GM12892 (cell line): ENCODE results near the gene MCAT.

Experiments
- DNase-seq: peaks from one replicate; pipeline ENCODE4 v3.0.0; 2011; ENCODE audit not compliant: insufficient read length
- FAIRE-seq: peaks from 2 replicates; lab custom pipeline; 2011; peaks lifted over from hg19 to GRCh38; lab: Jason Lieb, UNC
- POLR2A ChIP-seq: IDR thresholded peaks from 2 replicates; pipeline ENCODE4 v1.6.1; 2011; ENCODE audit warnings: low read depth, low read length, control low read depth
- POLR2AphosphoS5 ChIP-seq: IDR thresholded peaks from 2 replicates; pipeline ENCODE4 v1.6.1; 2011; ENCODE audit warnings: low read depth, low read length, control low read depth
- TAF1 ChIP-seq: IDR thresholded peaks from 2 replicates; pipeline ENCODE4 v1.6.1; 2011; ENCODE audit warnings: low read depth, mild to moderate bottlenecking, control low read depth, low read length, borderline replicate concordance

Gene MCAT

DNA sequence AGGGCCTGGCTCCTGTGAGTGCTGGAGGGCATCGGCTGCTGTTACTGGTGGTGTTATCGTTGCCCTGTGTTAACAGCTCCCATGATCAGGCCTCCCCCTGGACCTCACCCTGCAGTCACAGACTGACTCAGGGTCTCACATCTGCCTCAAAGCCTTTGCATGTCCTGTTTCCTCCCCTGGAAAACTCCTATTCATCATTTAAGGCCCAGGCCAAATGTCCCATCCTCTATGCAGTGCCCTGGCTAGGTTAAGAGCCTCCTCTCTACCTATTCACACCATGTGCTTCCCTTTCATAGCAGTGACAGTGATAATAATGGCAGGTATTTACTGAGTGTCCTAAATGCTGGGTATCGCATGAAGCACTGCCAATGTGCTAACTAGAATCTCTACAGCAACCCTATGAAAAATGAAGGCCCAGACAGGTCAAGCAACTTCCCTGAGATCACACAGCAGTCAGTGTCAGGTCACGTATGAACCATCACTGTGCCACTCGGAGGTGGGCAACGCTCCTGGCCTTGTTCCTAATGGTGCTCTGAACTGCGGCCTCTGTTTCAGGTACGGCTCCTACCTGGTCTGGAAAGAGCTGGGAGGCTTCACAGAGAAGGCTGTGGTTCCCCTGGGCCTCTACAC, 17.4 kb upstream of the MCAT start:
- FAIRE-seq, result no peak

DNA sequence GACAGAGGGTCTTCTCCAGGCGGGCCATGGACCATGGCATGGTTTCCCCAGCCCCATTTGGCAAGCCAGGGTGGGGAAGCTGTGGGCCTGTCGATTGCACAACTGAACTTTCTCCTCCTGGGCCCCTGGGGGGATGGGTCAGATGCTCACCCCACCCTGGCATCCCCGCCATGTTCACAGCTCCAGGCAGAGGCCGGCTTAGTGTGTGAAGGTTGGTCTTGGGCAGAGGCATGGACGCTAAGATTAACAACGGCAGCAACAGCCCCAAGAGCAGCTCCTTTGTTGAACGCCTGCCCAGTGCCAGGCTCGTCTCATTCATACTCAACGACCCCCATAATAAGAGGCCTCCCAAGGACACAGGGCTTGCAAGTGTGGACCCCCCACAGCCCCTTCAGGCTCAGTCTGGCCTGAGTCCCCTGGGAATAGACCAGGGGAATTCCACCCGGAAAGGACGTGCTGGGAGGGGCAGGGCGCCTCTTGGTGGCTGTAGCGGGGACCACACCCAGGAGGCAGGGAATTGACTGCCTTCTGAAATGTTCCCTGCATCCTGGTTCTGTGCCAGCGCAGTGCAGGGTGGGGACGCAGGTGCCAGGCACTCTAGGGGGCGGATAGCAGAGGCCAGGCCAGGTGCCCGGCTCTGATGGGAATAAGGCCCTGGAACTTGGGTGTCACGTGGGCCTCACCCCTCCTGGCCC, 16.4 kb upstream of the MCAT start:
- no peak for TF ChIP-seq TAF1
- no peak for TF ChIP-seq POLR2A
- no peak for TF ChIP-seq POLR2AphosphoS5
- FAIRE-seq, result no peak
- no peak for DNase-seq

More for the DNA sequence above, 17.4 kb upstream of the MCAT start:
- no peak for DNase-seq
- TF ChIP-seq POLR2A, result no peak
- TF ChIP-seq TAF1, result no peak
- TF ChIP-seq POLR2AphosphoS5, result no peak

DNA sequence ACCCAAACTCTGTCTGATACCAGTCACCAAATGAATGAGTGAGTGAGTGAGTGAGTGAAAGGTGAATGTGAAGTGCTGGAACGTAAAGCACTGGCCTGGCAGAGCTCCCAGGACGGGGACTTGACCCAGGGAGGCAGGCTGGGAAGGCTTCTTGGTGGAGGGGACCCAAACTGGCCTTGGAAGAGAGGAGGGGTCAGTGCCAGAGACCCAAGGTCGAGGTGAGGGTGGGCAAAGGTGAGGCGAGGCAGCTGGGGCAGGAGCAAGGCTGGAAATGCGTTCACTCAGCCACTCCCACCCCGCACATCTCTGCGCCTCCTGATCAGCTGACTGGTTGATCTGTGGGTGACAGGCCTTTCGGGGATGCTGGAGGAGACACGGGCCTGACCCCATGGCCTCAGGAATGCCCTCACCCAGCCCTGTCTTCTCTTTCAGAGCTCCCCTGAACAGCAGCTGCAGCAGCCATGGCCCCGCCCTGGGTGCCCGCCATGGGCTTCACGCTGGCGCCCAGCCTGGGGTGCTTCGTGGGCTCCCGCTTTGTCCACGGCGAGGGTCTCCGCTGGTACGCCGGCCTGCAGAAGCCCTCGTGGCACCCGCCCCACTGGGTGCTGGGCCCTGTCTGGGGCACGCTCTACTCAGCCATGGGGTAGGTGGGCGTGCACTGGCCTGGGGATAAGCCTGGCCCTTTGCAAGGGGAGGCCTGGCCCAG, 15.7 kb upstream of the MCAT start:
- FAIRE-seq (no peak), DNase-seq (no peak)
- TF ChIP-seq TAF1, result no peak
- TF ChIP-seq POLR2AphosphoS5, result no peak
- no peak for TF ChIP-seq POLR2A

DNA sequence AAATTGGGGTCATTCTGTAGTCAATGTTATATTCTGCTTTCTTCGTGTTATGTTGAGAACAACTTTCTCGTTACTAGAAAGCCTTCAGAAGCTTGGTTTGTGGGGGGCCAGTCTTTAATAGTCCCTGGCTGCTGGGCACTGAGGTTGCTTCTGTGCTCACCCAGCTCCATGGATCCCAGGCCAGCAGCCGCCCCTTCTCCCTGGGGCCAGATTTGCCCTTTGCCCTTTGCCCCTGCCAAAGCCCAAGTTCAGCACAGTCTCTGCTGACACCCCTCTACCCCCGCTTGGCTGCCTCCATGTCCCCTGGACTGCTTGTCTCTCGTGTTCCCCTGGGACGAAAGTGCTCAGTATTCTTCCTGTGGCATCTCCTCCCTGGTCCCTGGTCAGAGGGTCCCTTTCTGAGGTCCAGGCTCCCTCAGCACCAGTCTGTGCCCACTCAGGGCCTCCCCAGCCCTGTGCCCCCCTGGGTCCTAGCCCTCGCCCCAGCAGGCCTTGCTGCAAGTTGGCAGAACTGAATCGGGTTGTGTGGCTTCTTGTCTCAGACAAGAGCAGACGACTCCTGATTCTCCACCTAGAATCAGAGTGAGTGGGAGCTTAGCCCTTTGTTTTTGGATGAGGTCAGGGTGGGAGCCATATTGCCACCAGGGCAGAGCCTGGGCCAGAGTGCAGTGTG, 14.8 kb upstream of the MCAT start:
- DNase-seq, result no peak
- FAIRE-seq, result no peak
- TF ChIP-seq POLR2AphosphoS5 (no peak), TAF1 (no peak), POLR2A (no peak)

DNA sequence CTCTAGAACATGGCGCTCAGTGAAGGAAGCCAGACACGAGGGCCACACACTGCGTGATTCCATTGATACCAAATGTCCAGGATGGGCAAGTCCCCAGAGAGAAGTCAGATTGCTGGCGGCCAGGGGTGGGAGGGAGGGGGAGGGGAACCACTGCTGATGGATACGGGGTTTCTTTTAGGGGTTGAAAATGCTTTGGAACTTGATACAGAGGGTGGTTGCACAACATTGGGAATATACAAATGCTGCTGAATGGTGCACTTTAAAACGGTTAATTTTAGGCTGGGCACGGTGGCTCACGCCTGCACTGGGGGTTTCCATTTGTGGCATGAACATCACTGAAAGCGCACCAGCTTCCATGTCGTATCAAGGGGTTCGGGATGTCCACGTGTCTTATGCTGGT, 13.2 kb upstream of the MCAT start:
- TF ChIP-seq POLR2AphosphoS5 (no peak), TAF1 (no peak), POLR2A (no peak)
- DNase-seq (no peak), FAIRE-seq (no peak)

DNA sequence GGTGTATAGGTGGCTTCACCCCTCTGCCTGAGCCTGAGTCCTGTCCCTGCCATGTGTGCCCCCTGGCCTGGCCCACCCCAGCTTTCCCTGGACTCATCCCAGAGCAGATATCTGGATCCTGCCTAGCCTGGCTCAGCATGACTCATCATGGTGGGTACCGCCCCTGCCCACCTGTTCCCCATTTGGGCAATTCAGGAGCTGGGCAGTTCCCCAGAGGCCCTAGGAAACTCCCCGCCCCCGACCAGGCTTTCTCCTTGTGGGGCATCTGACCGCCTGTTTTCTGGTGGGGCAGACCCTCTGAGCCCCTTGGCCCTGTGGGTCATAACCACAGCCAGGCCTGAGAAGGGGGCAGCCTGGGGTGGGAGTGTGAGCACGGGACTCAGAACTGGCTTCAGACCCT, 12.6 kb upstream of the MCAT start:
- FAIRE-seq (no peak), DNase-seq (no peak)
- TF ChIP-seq POLR2AphosphoS5 (no peak), POLR2A (no peak), TAF1 (no peak)

DNA sequence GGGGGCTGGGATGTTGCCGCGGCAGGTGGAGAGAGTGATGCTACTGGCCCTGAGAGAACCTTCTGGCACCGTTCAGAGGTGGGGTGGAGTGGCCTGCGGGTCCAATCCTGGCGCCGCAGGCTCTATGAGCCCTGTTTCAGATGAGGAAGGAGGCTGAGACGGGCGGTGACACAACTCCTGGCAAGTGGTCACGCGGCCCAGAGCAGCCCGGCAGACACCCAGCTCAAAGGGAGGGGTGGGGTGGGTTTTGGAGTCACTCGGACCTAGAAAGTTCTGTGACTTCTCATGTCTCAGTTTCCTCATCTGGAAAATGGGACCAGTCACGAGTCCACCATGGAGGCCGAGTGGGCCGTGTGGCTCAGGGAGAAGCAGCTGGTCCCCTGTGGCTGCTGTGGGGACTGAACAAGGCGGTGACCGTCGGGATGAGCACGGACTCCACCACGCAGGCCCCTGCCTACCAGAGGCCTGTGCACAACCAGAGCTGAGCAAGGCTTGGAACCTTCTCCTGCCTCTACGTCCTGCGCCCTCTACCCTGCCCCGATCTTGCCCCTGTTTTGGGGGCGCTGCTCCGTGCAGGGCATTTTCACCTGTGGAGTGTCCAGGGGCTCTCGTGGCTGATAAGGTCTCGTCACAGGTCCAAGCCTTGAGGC, 11.8 kb upstream of the MCAT start:
- FAIRE-seq, result no peak
- TF ChIP-seq POLR2AphosphoS5 (no peak), TAF1 (no peak), POLR2A (no peak)
- no peak for DNase-seq

DNA sequence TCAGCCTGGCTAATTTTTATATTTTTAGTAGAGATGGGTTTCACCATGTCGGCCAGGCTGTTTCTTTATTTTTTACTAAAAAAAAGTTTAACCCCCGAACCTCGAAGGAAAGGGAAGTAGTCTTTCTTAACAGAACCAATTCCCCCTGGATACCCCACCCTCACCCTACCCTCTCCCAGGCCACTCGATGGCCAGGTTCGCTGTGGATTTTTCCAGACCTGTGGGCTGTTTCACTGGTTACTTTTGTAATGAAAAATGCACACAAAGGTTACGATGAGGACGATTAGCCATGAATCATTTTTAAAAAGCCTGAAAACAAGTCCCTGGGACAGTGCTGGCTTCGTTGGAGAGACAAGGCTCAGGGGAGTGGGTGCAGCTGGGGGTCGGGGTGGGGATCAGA, 10.7 kb upstream of the MCAT start:
- no peak for DNase-seq
- no peak for FAIRE-seq
- TF ChIP-seq TAF1 (no peak), POLR2A (no peak), POLR2AphosphoS5 (no peak)

DNA sequence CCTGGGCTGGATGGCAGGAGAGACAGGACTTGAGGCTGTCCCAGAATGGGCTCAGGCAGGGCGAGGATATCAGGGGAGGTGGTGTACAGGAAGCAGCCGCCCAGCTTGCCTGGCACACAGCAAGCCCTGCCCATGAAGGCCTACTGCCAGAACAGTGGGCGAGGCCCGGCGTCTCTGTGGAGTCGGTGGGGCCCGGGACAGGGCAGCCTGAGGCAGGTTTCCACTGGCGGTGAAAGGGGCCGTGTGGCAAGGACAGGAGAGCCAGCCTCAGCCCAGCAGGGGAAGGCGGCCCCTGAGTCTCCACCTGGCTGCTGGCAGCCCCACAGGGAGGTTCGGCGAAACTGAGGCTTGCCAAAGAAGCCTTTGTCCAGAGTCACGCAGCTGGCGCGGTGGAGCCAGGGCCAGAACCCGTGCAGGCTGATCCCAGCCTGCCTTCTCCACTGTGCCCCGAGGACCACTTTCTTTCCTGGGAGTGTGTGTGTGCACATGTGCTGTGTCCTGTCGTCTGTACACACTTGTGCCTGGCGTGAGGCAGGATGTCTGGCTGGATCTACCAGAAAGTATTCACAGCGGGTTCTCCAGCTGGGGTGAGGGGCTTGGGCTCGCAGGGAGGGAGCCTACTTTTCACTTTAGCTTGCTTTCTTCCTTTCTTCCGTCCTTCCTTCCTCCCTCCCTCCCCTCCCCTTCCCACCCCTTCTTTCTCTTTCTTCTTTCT, 9.3 kb upstream of the MCAT start:
- no peak for TF ChIP-seq POLR2A
- TF ChIP-seq POLR2AphosphoS5, result no peak
- no peak for TF ChIP-seq TAF1
- FAIRE-seq, result peak; percentile 96
- DNase-seq, result no peak

DNA sequence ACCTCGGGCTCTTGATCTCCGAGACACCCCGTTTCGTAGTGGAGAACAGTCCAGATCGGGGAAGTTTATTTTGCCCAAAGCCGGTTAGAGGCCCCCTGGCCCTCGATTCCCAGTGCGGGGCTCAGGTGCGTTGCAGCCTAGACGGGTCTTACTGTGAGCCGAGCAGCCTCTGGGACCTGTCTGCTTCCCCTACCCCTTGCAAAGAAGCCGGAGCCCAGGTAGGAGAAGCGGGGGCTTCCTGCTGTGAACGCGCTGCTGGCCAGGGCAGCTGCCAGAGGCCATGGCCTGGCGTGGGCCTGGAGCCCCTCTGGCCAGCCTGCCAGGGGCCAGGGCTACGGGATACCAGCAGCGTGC, 8.8 kb upstream of the MCAT start:
- TF ChIP-seq POLR2A (no peak), TAF1 (no peak), POLR2AphosphoS5 (no peak)
- FAIRE-seq, result no peak
- DNase-seq, result no peak
